ENCODE results near the gene ERBB4. TPM values are rescaled to one million over a fixed set of nuclear protein-coding genes. Genes with fewer than 3 reads are reported as not detected.

ERBB4 gene
- total RNA-seq, 8 experiments from 2014 or later = 0.14 to 27.9 (median 7.9) TPM

- Histone ChIP-seq H3K27ac (no peak overlapping the region), H3K4me1 (replicated peaks in 1 of 2) (no peaks in the 10 kb centered on the region), H3K4me3 (no peak overlapping the region)
- in situ Hi-C loops (cut with MboI; ENCODE audit: low pct_unique_long_range_greater_than_20kb in 2 of 9, low sequenced_read_pairs in 9 of 9, unreplicated experiment in 9 of 9) = no loop called here
- 17 to 100% (median 95%) methylated on average over 1 to 4 of the region's 4 CpGs for WGBS, 10 experiments
- no peak for ATAC-seq (replicated peaks in 6 of 8)
Observed at GRCh38 chr2:212337486-212338343, 200.9 kb downstream of the ERBB4 start.

GRCh38 chr2:212337036-212337435, 201.6 kb downstream of the ERBB4 start:
- ATAC-seq (replicated peaks in 6 of 8) = no peak

GRCh38 chr2:212330263-212330662, 208.3 kb downstream of the ERBB4 start:
- ATAC-seq (replicated peaks in 6 of 8) = peak in 2 of 8 experiments; percentile 37 to 48
- H3K4me3 ChIP-seq = no peak overlapping the region
- H3K4me1 ChIP-seq (replicated peaks in 1 of 2) = no peaks in the 10 kb centered on the region
- WGBS, 10 experiments = 0 to 100% (median 100%) methylated on average over 1 of the region's 4 CpGs; no CpG with 5 or more reads in 5 of the 10 experiments
- in situ Hi-C loops (cut with MboI; ENCODE audit: low pct_unique_long_range_greater_than_20kb in 2 of 9, low sequenced_read_pairs in 9 of 9, unreplicated experiment in 9 of 9) = no loop called here
- no peak overlapping the region for H3K27ac ChIP-seq

More at GRCh38 chr2:212337036-212337435, 201.6 kb downstream of the ERBB4 start:
- 13 to 83% (median 60%) methylated on average over 1 to 2 of the region's 2 CpGs; no CpG with 5 or more reads in 1 of the 10 experiments for WGBS, 10 experiments
- no peak overlapping the region for H3K27ac ChIP-seq
- no peaks in the 10 kb centered on the region for H3K4me1 ChIP-seq (replicated peaks in 1 of 2)
- in situ Hi-C loops (cut with MboI; ENCODE audit: low pct_unique_long_range_greater_than_20kb in 2 of 9, low sequenced_read_pairs in 9 of 9, unreplicated experiment in 9 of 9) = no loop called here
- H3K4me3 ChIP-seq = no peak overlapping the region

GRCh38 chr2:212328712-212329496, 209.7 kb downstream of the ERBB4 start:
- Histone ChIP-seq H3K4me3 (no peak overlapping the region), H3K27ac (no peak overlapping the region), H3K4me1 (replicated peaks in 1 of 2) (no peaks in the 10 kb centered on the region)
- in situ Hi-C loops (cut with MboI; ENCODE audit: low pct_unique_long_range_greater_than_20kb in 2 of 9, low sequenced_read_pairs in 9 of 9, unreplicated experiment in 9 of 9) = no loop called here
- ATAC-seq (replicated peaks in 6 of 8) = no peak

GRCh38 chr2:212328136-212328535, 210.5 kb downstream of the ERBB4 start:
- in situ Hi-C loops (cut with MboI; ENCODE audit: low pct_unique_long_range_greater_than_20kb in 2 of 9, low sequenced_read_pairs in 9 of 9, unreplicated experiment in 9 of 9) = no loop called here
- no peak overlapping the region for H3K27ac ChIP-seq
- peak in 3 of 8 experiments; percentile 42 to 68 (median 52) for ATAC-seq (replicated peaks in 6 of 8)
- H3K4me3 ChIP-seq = no peak overlapping the region
- no peaks in the 10 kb centered on the region for H3K4me1 ChIP-seq (replicated peaks in 1 of 2)
- 8 to 92% (median 72%) methylated on average over 2 of the region's 2 CpGs; no CpG with 5 or more reads in 4 of the 10 experiments for WGBS, 10 experiments

- no peaks in the 10 kb centered on the region for H3K4me1 ChIP-seq (replicated peaks in 1 of 2)
- no peak overlapping the region for H3K4me3 ChIP-seq
- no peak for ATAC-seq (replicated peaks in 6 of 8)
- in situ Hi-C loops (cut with MboI; ENCODE audit: low pct_unique_long_range_greater_than_20kb in 2 of 9, low sequenced_read_pairs in 9 of 9, unreplicated experiment in 9 of 9) = no loop called here
- no peak overlapping the region for H3K27ac ChIP-seq
- WGBS, 10 experiments = 22 to 100% (median 89%) methylated on average over 1 to 4 of the region's 4 CpGs
Observed at GRCh38 chr2:212327171-212327809, 211.3 kb downstream of the ERBB4 start.

- no peaks in the 10 kb centered on the region for H3K4me1 ChIP-seq (replicated peaks in 1 of 2)
- no peak overlapping the region for H3K27ac ChIP-seq
- in situ Hi-C loops (cut with MboI; ENCODE audit: low pct_unique_long_range_greater_than_20kb in 2 of 9, low sequenced_read_pairs in 9 of 9, unreplicated experiment in 9 of 9) = no loop called here
- 47 to 100% (median 90%) methylated on average over 2 of the region's 2 CpGs; no CpG with 5 or more reads in 5 of the 10 experiments for WGBS, 10 experiments
- ATAC-seq (replicated peaks in 6 of 8) = no peak
- no peak overlapping the region for H3K4me3 ChIP-seq
Observed at GRCh38 chr2:212318636-212319035, 220.0 kb downstream of the ERBB4 start.

GRCh38 chr2:212314680-212315079, 223.9 kb downstream of the ERBB4 start:
- Histone ChIP-seq H3K4me1 (replicated peaks in 1 of 2) (no peaks in the 10 kb centered on the region), H3K27ac (no peak overlapping the region), H3K4me3 (no peak overlapping the region)
- in situ Hi-C loops (cut with MboI; ENCODE audit: low pct_unique_long_range_greater_than_20kb in 2 of 9, low sequenced_read_pairs in 9 of 9, unreplicated experiment in 9 of 9) = no loop called here
- ATAC-seq (replicated peaks in 6 of 8) = no peak

GRCh38 chr2:212311807-212312404, 226.7 kb downstream of the ERBB4 start:
- WGBS, 10 experiments = 0 to 100% (median 88%) methylated on average over 1 to 3 of the region's 3 CpGs
- in situ Hi-C loops (cut with MboI; ENCODE audit: low pct_unique_long_range_greater_than_20kb in 2 of 9, low sequenced_read_pairs in 9 of 9, unreplicated experiment in 9 of 9) = no loop called here
- Histone ChIP-seq H3K4me1 (replicated peaks in 1 of 2) (no peaks in the 10 kb centered on the region), H3K27ac (no peak overlapping the region), H3K4me3 (no peak overlapping the region)
- ATAC-seq (replicated peaks in 6 of 8) = no peak

- H3K4me1 ChIP-seq (replicated peaks in 1 of 2) = peaks cover 5 to 27% of the 10 kb centered on the region in 2 donors
- 40 to 80% (median 60%) methylated on average over 1 to 2 of the region's 2 CpGs; no CpG with 5 or more reads in 3 of the 10 experiments for WGBS, 10 experiments
- H3K4me3 ChIP-seq = no peak overlapping the region
- H3K27ac ChIP-seq = no peak overlapping the region
- ATAC-seq (replicated peaks in 6 of 8) = peak in 5 of 8 experiments; percentile 41 to 68 (median 52)
- in situ Hi-C loops (cut with MboI; ENCODE audit: low pct_unique_long_range_greater_than_20kb in 2 of 9, low sequenced_read_pairs in 9 of 9, unreplicated experiment in 9 of 9) = no loop called here
Observed at GRCh38 chr2:212299943-212300342, 238.7 kb downstream of the ERBB4 start.

GRCh38 chr2:212299333-212299732, 239.3 kb downstream of the ERBB4 start:
- no peak overlapping the region for H3K4me3 ChIP-seq
- peaks cover 7 to 29% of the 10 kb centered on the region in 2 donors for H3K4me1 ChIP-seq (replicated peaks in 1 of 2)
- WGBS, 10 experiments = 0 to 100% (median 56%) methylated on average over 1 to 3 of the region's 3 CpGs; no CpG with 5 or more reads in 1 of the 10 experiments
- H3K27ac ChIP-seq = no peak overlapping the region
- in situ Hi-C loops (cut with MboI; ENCODE audit: low pct_unique_long_range_greater_than_20kb in 2 of 9, low sequenced_read_pairs in 9 of 9, unreplicated experiment in 9 of 9) = no loop called here
- peak in 3 of 8 experiments; percentile 9 to 16 (median 14) for ATAC-seq (replicated peaks in 6 of 8)

- no peak for ATAC-seq (replicated peaks in 6 of 8)
- Histone ChIP-seq H3K4me1 (replicated peaks in 1 of 2) (peaks cover 7 to 18% of the 10 kb centered on the region in 2 donors), H3K4me3 (no peak overlapping the region), H3K27ac (no peak overlapping the region)
- in situ Hi-C loops (cut with MboI; ENCODE audit: low pct_unique_long_range_greater_than_20kb in 2 of 9, low sequenced_read_pairs in 9 of 9, unreplicated experiment in 9 of 9) = no loop called here
- 0 to 100% (median 93%) methylated on average over 1 to 3 of the region's 3 CpGs; no CpG with 5 or more reads in 1 of the 10 experiments for WGBS, 10 experiments
Observed at GRCh38 chr2:212295571-212295970, 243.0 kb downstream of the ERBB4 start.
